Liver (tissue), 3 donors: ENCODE results near the gene DISC1.

Experiments
- FOXA1 ChIP-seq: IDR thresholded peaks from 2 replicates; pipeline ENCODE4 v1.6.1; 2016; ENCODE audit warnings: antibody characterized with exemption
- JUND ChIP-seq, 2 donors: IDR thresholded peaks; 2 replicates each; pipeline ENCODE4 v1.6.1; 2016; ENCODE audit warnings: antibody characterized with exemption in 2 of 2
- RAD21 ChIP-seq, 2 donors: IDR thresholded peaks; 2 replicates each; pipeline ENCODE4 v1.6.1; 2016; ENCODE audit warnings: antibody characterized with exemption in 2 of 2, mild to moderate bottlenecking in 2 of 2
- REST ChIP-seq: IDR thresholded peaks from 2 replicates; pipeline ENCODE4 v1.6.1; 2016; ENCODE audit warnings: antibody characterized with exemption, mild to moderate bottlenecking
- TF ChIP-seq, protein P1 (sequence below): fragments of 150-350 bp; IDR thresholded peaks from 2 replicates; pipeline ENCODE4 v1.5.1; 2017; ENCODE audit warnings: improper control_type of control experiment, low read depth, low read length; ENCODE audit not compliant: missing input control
- donor health status: healthy.
- donor health status: healthy.

GRCh38 chr1:231768416-231768815, 141.8 kb downstream of the DISC1 start:
- TF ChIP-seq, protein P1, sequence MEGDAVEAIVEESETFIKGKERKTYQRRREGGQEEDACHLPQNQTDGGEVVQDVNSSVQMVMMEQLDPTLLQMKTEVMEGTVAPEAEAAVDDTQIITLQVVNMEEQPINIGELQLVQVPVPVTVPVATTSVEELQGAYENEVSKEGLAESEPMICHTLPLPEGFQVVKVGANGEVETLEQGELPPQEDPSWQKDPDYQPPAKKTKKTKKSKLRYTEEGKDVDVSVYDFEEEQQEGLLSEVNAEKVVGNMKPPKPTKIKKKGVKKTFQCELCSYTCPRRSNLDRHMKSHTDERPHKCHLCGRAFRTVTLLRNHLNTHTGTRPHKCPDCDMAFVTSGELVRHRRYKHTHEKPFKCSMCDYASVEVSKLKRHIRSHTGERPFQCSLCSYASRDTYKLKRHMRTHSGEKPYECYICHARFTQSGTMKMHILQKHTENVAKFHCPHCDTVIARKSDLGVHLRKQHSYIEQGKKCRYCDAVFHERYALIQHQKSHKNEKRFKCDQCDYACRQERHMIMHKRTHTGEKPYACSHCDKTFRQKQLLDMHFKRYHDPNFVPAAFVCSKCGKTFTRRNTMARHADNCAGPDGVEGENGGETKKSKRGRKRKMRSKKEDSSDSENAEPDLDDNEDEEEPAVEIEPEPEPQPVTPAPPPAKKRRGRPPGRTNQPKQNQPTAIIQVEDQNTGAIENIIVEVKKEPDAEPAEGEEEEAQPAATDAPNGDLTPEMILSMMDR, result no peak
- TF ChIP-seq JUND (IDR thresholded peaks at IDR 0.05) (no peak), REST (no peak), FOXA1 (no peak), RAD21 (IDR thresholded peaks at IDR 0.05) (no peak)
